ENCODE results near the gene SYMPK. TPM values are rescaled to one million over a fixed set of nuclear protein-coding genes. Genes with fewer than 3 reads are reported as not detected.

The SYMPK gene
- total RNA-seq, 5 donors from 2014 or later (not counting 1 experiment from before 2014, with no cell fraction given) = 89.7 to 102 (median 94.7) TPM

DNA sequence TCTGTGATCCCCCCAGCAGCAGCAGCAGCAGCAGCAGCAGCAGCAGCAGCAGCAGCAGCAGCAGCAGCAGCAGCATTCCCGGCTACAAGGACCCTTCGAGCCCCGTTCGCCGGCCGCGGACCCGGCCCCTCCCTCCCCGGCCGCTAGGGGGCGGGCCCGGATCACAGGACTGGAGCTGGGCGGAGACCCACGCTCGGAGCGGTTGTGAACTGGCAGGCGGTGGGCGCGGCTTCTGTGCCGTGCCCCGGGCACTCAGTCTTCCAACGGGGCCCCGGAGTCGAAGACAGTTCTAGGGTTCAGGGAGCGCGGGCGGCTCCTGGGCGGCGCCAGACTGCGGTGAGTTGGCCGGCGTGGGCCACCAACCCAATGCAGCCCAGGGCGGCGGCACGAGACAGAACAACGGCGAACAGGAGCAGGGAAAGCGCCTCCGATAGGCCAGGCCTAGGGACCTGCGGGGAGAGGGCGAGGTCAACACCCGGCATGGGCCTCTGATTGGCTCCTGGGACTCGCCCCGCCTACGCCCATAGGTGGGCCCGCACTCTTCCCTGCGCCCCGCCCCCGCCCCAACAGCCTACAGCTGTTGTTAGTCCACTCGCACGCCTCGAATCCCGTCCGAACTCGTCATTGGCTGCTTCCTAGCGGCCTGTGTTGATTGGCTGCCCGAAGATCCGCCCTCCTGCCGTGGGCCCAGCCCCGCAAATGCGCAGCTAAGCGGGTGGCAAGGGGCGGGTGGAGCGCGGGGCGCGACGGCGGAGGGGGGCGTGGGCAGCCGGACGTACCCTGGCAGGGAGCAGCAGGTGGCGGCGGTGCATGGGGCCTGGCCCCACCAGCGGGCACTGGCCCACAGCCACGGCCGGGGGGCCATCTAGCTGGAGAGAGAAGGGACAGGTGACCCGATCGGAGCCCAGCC, 92.5 kb downstream of the SYMPK start:
- Mint-ChIP-seq H3K36me3 (no peaks in the 10 kb centered on the region), H3K4me3 (peak overlapping the region; percentile 81 to 90 (median 84)), H3K4me1 (peaks cover 9 to 20% (median 11%) of the 10 kb centered on the region in 3 donors), H3K9me3 (no peaks in the 10 kb centered on the region), H3K27me3 (peaks cover 4 to 11% of the 10 kb centered on the region in 2 donors), H3K27ac (peak overlapping the region; percentile 76 to 86)
- H3K36me3 ChIP-seq (ENCODE audit: control insufficient read depth in 2 of 2, extremely low read depth in 1 of 2, insufficient read depth in 1 of 2, low read length in 1 of 2) = no peaks in the 10 kb centered on the region
- WGBS (ENCODE audit: insufficient coverage) = 2% methylated on average over 79 of the region's 79 CpGs
- ChIA-PET POLR2A (interaction anchor here (0.6 to 0.9 kb wide), 6 partner anchors 22 to 157 kb away, joined by 3 to 7 read pairs (median 4); partner anchors contain the start of gene DMWD (in 1 of the 2)), CTCF (interaction anchor here (0.6 to 3.1 kb wide), 20 partner anchors 9 to 599 kb away, joined by 3 to 61 read pairs (median 5); partner anchors contain the start of genes DMPK (in 2 of the 2), DMWD (in 1 of the 2), FBXO46 (in 1 of the 2) and MYPOP (in 1 of the 2))
- H3K4me1 ChIP-seq (ENCODE audit: control insufficient read depth in 1 of 2, extremely low read depth in 1 of 2, insufficient read depth in 2 of 2, low read length in 2 of 2) = peaks cover 2 to 35% of the 10 kb centered on the region in 2 experiments
- ATAC-seq (replicated peaks in 1 of 4) (peak; percentile 73 to 80 (median 76)), DNase-seq (peak; percentile 78 to 94 (median 88))
- H3K9me3 ChIP-seq = no peaks in the 10 kb centered on the region
- H3K27me3 ChIP-seq (replicated peaks in 1 of 2; ENCODE audit: control insufficient read depth in 2 of 2, extremely low read depth in 1 of 2, insufficient read depth in 2 of 2, low read length in 1 of 2) = peaks cover 0 to 38% of the 10 kb centered on the region in 2 experiments
- H3K27ac ChIP-seq (ENCODE audit: low read length) = peak overlapping the region; percentile 18
- H3K4me3 ChIP-seq (ENCODE audit: control insufficient read depth in 1 of 2, extremely low read depth in 1 of 2, low read length in 1 of 2) = peak overlapping the region; percentile 83 to 85

GRCh38 chr19:45769821-45770191, 93.1 kb downstream of the SYMPK start:
- under 1% methylated on average over 28 of the region's 28 CpGs for WGBS (ENCODE audit: insufficient coverage)
- ChIA-PET CTCF (interaction anchor here (0.6 to 3.1 kb wide), 20 partner anchors 9 to 246 kb away, joined by 3 to 61 read pairs (median 7); partner anchors contain the start of genes DMPK (in 1 of the 2), DMWD (in 1 of the 2), FBXO46 (in 1 of the 2) and MYPOP (in 1 of the 2)), POLR2A (interaction anchor here (0.6 kb wide), 2 partner anchors 24 to 52 kb away, joined by 3 to 6 read pairs; no protein-coding TSS in a partner anchor)
- Histone ChIP-seq H3K27ac (ENCODE audit: low read length) (peak overlapping the region; percentile 63), H3K4me3 (ENCODE audit: control insufficient read depth in 1 of 2, extremely low read depth in 1 of 2, low read length in 1 of 2) (peak overlapping the region; percentile 83 to 85), H3K9me3 (no peaks in the 10 kb centered on the region), H3K4me1 (ENCODE audit: control insufficient read depth in 1 of 2, extremely low read depth in 1 of 2, insufficient read depth in 2 of 2, low read length in 2 of 2) (peaks cover 2 to 35% of the 10 kb centered on the region in 2 experiments), H3K27me3 (replicated peaks in 1 of 2; ENCODE audit: control insufficient read depth in 2 of 2, extremely low read depth in 1 of 2, insufficient read depth in 2 of 2, low read length in 1 of 2) (peaks cover 0 to 44% of the 10 kb centered on the region in 2 experiments), H3K36me3 (ENCODE audit: control insufficient read depth in 2 of 2, extremely low read depth in 1 of 2, insufficient read depth in 1 of 2, low read length in 1 of 2) (no peaks in the 10 kb centered on the region)
- H3K4me1 Mint-ChIP-seq = peaks cover 9 to 20% (median 11%) of the 10 kb centered on the region in 3 donors
- ATAC-seq (replicated peaks in 1 of 4) = peak; percentile 43 to 56 (median 46)
- peaks cover 7 to 15% of the 10 kb centered on the region in 2 donors for H3K27me3 Mint-ChIP-seq
- H3K36me3 Mint-ChIP-seq = no peaks in the 10 kb centered on the region
- peak overlapping the region; percentile 81 to 90 (median 84) for H3K4me3 Mint-ChIP-seq
- peak overlapping the region; percentile 76 to 86 for H3K27ac Mint-ChIP-seq
- no peaks in the 10 kb centered on the region for H3K9me3 Mint-ChIP-seq
- peak in 27 of 35 experiments; percentile 52 to 81 (median 65) for DNase-seq

DNA sequence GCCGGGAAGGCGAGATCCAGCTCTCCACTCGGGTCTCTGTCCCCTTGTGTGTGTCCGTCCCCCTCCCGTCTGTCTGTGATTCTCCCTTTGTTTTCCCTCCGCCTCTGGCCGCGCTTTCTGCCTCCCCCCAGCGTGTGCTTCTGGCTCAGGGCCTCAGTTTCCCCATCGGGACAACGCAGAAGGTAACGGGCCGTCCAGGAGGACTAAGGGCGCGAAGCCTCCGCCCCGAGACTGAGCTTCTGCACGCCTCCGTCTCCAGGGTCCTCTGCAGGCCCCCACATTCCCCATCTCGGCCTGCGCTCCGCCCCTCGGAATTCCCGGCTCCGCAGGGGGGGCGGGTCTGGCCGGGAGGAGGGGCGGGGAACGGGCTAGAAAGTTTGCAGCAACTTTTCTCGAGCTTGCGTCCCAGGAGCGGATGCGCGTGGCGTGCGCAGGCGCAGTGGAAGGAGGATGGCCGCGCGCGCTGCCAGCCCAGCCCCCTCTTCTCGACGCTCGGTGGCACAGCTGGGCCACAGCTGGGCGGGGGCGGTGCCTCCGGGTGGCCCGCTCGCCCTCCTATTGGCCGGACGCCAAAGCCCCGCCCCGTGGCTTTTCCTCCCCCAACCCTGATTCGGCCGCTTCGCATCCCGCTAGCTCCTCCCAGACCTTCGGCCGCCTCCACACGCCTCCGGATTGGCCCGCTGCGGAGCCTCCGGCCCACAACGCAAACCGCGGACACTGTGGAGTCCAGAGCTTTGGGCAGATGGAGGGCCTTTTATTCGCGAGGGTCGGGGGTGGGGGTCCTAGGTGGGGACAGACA, 93.8 kb downstream of the SYMPK start, which contains the start of gene SIX5:
Gene SIX5, minus strand, starts transcription at position 269 of the 799 bp plus-strand sequence. CDS start 408 bp downstream, outside the sequence.
- H3K27me3 Mint-ChIP-seq = peaks cover 8 to 20% of the 10 kb centered on the region in 2 donors
- ATAC-seq (replicated peaks in 1 of 4) (peak; percentile 64 to 71 (median 66)), DNase-seq (peak; percentile 73 to 97 (median 86))
- Histone ChIP-seq H3K27me3 (replicated peaks in 1 of 2; ENCODE audit: control insufficient read depth in 2 of 2, extremely low read depth in 1 of 2, insufficient read depth in 2 of 2, low read length in 1 of 2) (peaks cover 0 to 50% of the 10 kb centered on the region in 2 experiments), H3K27ac (ENCODE audit: low read length) (peak within 1 kb of the TSS; percentile 63), H3K9me3 (no peaks in the 10 kb centered on the region), H3K4me1 (ENCODE audit: control insufficient read depth in 1 of 2, extremely low read depth in 1 of 2, insufficient read depth in 2 of 2, low read length in 2 of 2) (peaks cover 2 to 35% of the 10 kb centered on the region in 2 experiments), H3K4me3 (ENCODE audit: control insufficient read depth in 1 of 2, extremely low read depth in 1 of 2, low read length in 1 of 2) (peak within 1 kb of the TSS; percentile 83 to 85), H3K36me3 (ENCODE audit: control insufficient read depth in 2 of 2, extremely low read depth in 1 of 2, insufficient read depth in 1 of 2, low read length in 1 of 2) (no peaks in the 10 kb centered on the region)
- CTCF ChIA-PET = interaction anchor here (0.5 to 3.1 kb wide), 22 partner anchors 8 to 1071 kb away, joined by 3 to 61 read pairs (median 7); partner anchors contain the start of genes CCDC61 (in 1 of the 2), DMPK (in 1 of the 2), DMWD (in 1 of the 2) and MYPOP (in 1 of the 2)
- H3K9me3 Mint-ChIP-seq = no peaks in the 10 kb centered on the region
- under 1% methylated on average over 49 of the region's 70 CpGs for WGBS (ENCODE audit: insufficient coverage)
- H3K27ac Mint-ChIP-seq = peak within 1 kb of the TSS; percentile 76 to 86
- POLR2A ChIA-PET = interaction anchor here in 1 of 2 donors (0.6 kb wide), 1 partner anchor 25 kb away, joined by 6 read pairs; no protein-coding TSS in a partner anchor
- H3K4me3 Mint-ChIP-seq = peak within 1 kb of the TSS; percentile 81 to 90 (median 84)
- peaks cover 9 to 20% (median 11%) of the 10 kb centered on the region in 3 donors for H3K4me1 Mint-ChIP-seq
- no peaks in the 10 kb centered on the region for H3K36me3 Mint-ChIP-seq

GRCh38 chr19:45768655-45768983, 94.3 kb downstream of the SYMPK start:
- Mint-ChIP-seq H3K4me1 (peaks cover 9 to 20% (median 11%) of the 10 kb centered on the region in 3 donors), H3K36me3 (no peaks in the 10 kb centered on the region), H3K9me3 (no peaks in the 10 kb centered on the region), H3K4me3 (peak overlapping the region; percentile 81 to 90 (median 84)), H3K27ac (no peak overlapping the region), H3K27me3 (peaks cover 8 to 20% of the 10 kb centered on the region in 2 donors)
- peak overlapping the region; percentile 83 to 85 for H3K4me3 ChIP-seq (ENCODE audit: control insufficient read depth in 1 of 2, extremely low read depth in 1 of 2, low read length in 1 of 2)
- H3K27me3 ChIP-seq (replicated peaks in 1 of 2; ENCODE audit: control insufficient read depth in 2 of 2, extremely low read depth in 1 of 2, insufficient read depth in 2 of 2, low read length in 1 of 2) = peaks cover 0 to 56% of the 10 kb centered on the region in 2 experiments
- no peaks in the 10 kb centered on the region for H3K36me3 ChIP-seq (ENCODE audit: control insufficient read depth in 2 of 2, extremely low read depth in 1 of 2, insufficient read depth in 1 of 2, low read length in 1 of 2)
- peak overlapping the region; percentile 29 for H3K27ac ChIP-seq (ENCODE audit: low read length)
- ChIA-PET POLR2A (no interaction called here), CTCF (interaction anchor here (0.8 to 3.1 kb wide), 9 partner anchors 10 to 226 kb away, joined by 3 to 61 read pairs (median 8); partner anchors contain the start of genes CCDC61 (in 1 of the 2) and QPCTL (in 1 of the 2))
- no peaks in the 10 kb centered on the region for H3K9me3 ChIP-seq
- H3K4me1 ChIP-seq (ENCODE audit: control insufficient read depth in 1 of 2, extremely low read depth in 1 of 2, insufficient read depth in 2 of 2, low read length in 2 of 2) = peaks cover 2 to 35% of the 10 kb centered on the region in 2 experiments
- 0% methylated on average over 8 of the region's 33 CpGs for WGBS (ENCODE audit: insufficient coverage)
- ATAC-seq (replicated peaks in 1 of 4) = no peak
- DNase-seq = peak in 15 of 35 experiments; percentile 13 to 66 (median 31)

- ATAC-seq (replicated peaks in 1 of 4) = no peak
- Mint-ChIP-seq H3K9me3 (no peaks in the 10 kb centered on the region), H3K4me3 (peak overlapping the region; percentile 62 to 90 (median 74)), H3K27ac (no peak overlapping the region), H3K27me3 (peaks cover 8 to 20% of the 10 kb centered on the region in 2 donors), H3K4me1 (peaks cover 9 to 20% (median 11%) of the 10 kb centered on the region in 3 donors), H3K36me3 (no peaks in the 10 kb centered on the region)
- H3K27me3 ChIP-seq (replicated peaks in 1 of 2; ENCODE audit: control insufficient read depth in 2 of 2, extremely low read depth in 1 of 2, insufficient read depth in 2 of 2, low read length in 1 of 2) = peaks cover 0 to 61% of the 10 kb centered on the region in 2 experiments
- H3K4me1 ChIP-seq (ENCODE audit: control insufficient read depth in 1 of 2, extremely low read depth in 1 of 2, insufficient read depth in 2 of 2, low read length in 2 of 2) = peaks cover 2 to 35% of the 10 kb centered on the region in 2 experiments
- H3K27ac ChIP-seq (ENCODE audit: low read length) = no peak overlapping the region
- POLR2A ChIA-PET = no interaction called here
- no peaks in the 10 kb centered on the region for H3K9me3 ChIP-seq
- CTCF ChIA-PET = interaction anchor here in 1 of 2 donors (0.9 to 3.1 kb wide), 6 partner anchors 11 to 114 kb away, joined by 4 to 61 read pairs (median 8); partner anchors contain the start of gene QPCTL
- H3K4me3 ChIP-seq (ENCODE audit: control insufficient read depth in 1 of 2, extremely low read depth in 1 of 2, low read length in 1 of 2) = peak overlapping the region; percentile 34 to 54
- no peaks in the 10 kb centered on the region for H3K36me3 ChIP-seq (ENCODE audit: control insufficient read depth in 2 of 2, extremely low read depth in 1 of 2, insufficient read depth in 1 of 2, low read length in 1 of 2)
- peak in 1 of 35 experiments; percentile 23 for DNase-seq
- 3% methylated on average over 99 of the region's 102 CpGs for WGBS (ENCODE audit: insufficient coverage)
Observed at GRCh38 chr19:45767881-45768654, 94.9 kb downstream of the SYMPK start.

Measured in T-cell (primary cell).